Sigmoid colon (tissue), 7 donors: ENCODE measurements around the gene TCN1. TPM values are rescaled to one million over a fixed set of nuclear protein-coding genes. Genes with fewer than 3 reads are reported as not detected.
"Not testable (repeated sequence)": the region's sequence is repeated elsewhere in the genome, so short reads cannot be mapped to it uniquely, and the experiment has no call there.

Experiments
- DNase-seq: peaks from one replicate; pipeline ENCODE4 v3.0.0-alpha.2; 2019
- H3K27ac ChIP-seq, 4 donors: fragments of 200-600 bp; sonication (generic); one replicate each; pipeline ENCODE4 v1.5.1; 2016 to 2019; ENCODE audit warnings: mild to moderate bottlenecking in 1 of 4
- H3K27me3 ChIP-seq, 3 donors: fragments of 200-600 bp; sonication (generic); one replicate each; pipeline ENCODE4 v1.5.1; 2019; ENCODE audit warnings: mild to moderate bottlenecking in 1 of 3
- H3K36me3 ChIP-seq, 4 donors: fragments of 200-600 bp; sonication (generic); one replicate each; pipeline ENCODE4 v1.5.1; 2016 to 2019
- H3K4me1 ChIP-seq, 4 donors: fragments of 200-600 bp; sonication (generic); one replicate each; pipeline ENCODE4 v1.5.1; 2017 to 2019
- H3K4me3 ChIP-seq, 4 donors: fragments of 200-600 bp; sonication (generic); one replicate each; pipeline ENCODE4 v1.5.1; 2017 to 2019; ENCODE audit warnings: mild to moderate bottlenecking in 2 of 4, moderate library complexity in 1 of 4
- H3K9me3 ChIP-seq, 4 donors: fragments of 200-600 bp in 3 of 4; sonication (generic) in 3 of 4; one replicate each; pipeline versions ENCODE4 v1.5.1 to v1.6.1; 2013 to 2019
- CTCF ChIP-seq, 4 experiments: fragments of 450-650 bp in 3 of 4; fragments of 200-600 bp in 1 of 4; IDR thresholded peaks; one replicate each; pipeline ENCODE4 v1.5.1; 2016 to 2019; ENCODE audit warnings: antibody characterized with exemption in 4 of 4, mild to moderate bottlenecking in 3 of 4, moderate library complexity in 2 of 4
- EP300 ChIP-seq, 4 donors: sonication (generic); formaldehyde crosslinking; IDR thresholded peaks; one replicate each; pipeline ENCODE4 v1.6.1; 2017; ENCODE audit warnings: antibody characterized with exemption in 4 of 4
- POLR2A ChIP-seq, 2 donors: fragments of 450-650 bp; IDR thresholded peaks; one replicate each; pipeline ENCODE4 v1.6.1; 2016; ENCODE audit warnings: antibody characterized with exemption in 2 of 2, mild to moderate bottlenecking in 2 of 2, moderate library complexity in 2 of 2
- POLR2AphosphoS5 ChIP-seq, 4 donors: sonication (generic); formaldehyde crosslinking; IDR thresholded peaks; one replicate each; pipeline ENCODE4 v1.6.1; 2017; ENCODE audit warnings: antibody characterized with exemption in 4 of 4
- WGBS, 2 donors: extraction: QIAGEN DNeasy Blood & Tissue Kit; methylation state at CpG; one replicate each; pipeline ENCODE4 v1.1.7; 2013; 5-methylcytosine and 5-hydroxymethylcytosine counted together
- intact Hi-C: fragments of 100-400 bp; cut with DNase I; formaldehyde crosslinking; loops from one replicate; pipeline ENCODE4 v1.15.1; 2023
- polyA plus RNA-seq, 3 donors: library from polyadenylated mRNA; stranded (reverse); fragments of 200-250 nt; gene quantifications; one replicate each; pipeline ENCODE4 v1.2.3, GENCODE V29; 2013
- total RNA-seq, 4 donors: library from RNA; depleted of rRNA; stranded (reverse); fragments of >200 nt; gene quantifications; one replicate each; pipeline ENCODE4 v1.1.0, GENCODE V29; 2016
- donor health status: healthy with polysubstance abuse.
- donor health status: Bipolar disorder and iron deficiency.
- donor health status: healthy.

The TCN1 gene
- not detected for total RNA-seq
- polyA plus RNA-seq: 1 to 10 TPM in 1 of 3 donors, not detected in 2; 1.8 TPM

GRCh38 chr11:59866397-59866796, at the start of gene TCN1:
TSS of gene TCN1 (minus strand) at chr11:59866487. CDS start at chr11:59866470, 17 bp downstream.
- TF ChIP-seq EP300 (IDR thresholded peaks at IDR 0.05): no peak
- Histone ChIP-seq H3K9me3 (peaks cover 0 to 2% (median 0%) of the 10 kb centered on the region in 4 donors), H3K4me1 (no peaks in the 10 kb centered on the region), H3K27me3 (no peaks in the 10 kb centered on the region), H3K4me3 (no peak within 1 kb of the TSS), H3K36me3 (no peaks in the 10 kb centered on the region), H3K27ac (no peak within 1 kb of the TSS)
- WGBS, 2 donors: 60 to 70% methylated on average over 3 of the region's 3 CpGs
- intact Hi-C loops: no loop called here
- no peak for DNase-seq

- DNase-seq, intact Hi-C loops: not testable (repeated sequence)
- WGBS, 2 donors: 87 to 97% methylated on average over 2 of the region's 2 CpGs
These were observed 37.3 kb upstream of the TCN1 start for GRCh38 chr11:59903569-59903968.

GRCh38 chr11:59901306-59901705, 35.0 kb upstream of the TCN1 start:
- H3K4me1 ChIP-seq: no peaks in the 10 kb centered on the region
- TF ChIP-seq POLR2AphosphoS5 (IDR thresholded peaks at IDR 0.05) (no peak), POLR2A (IDR thresholded peaks at IDR 0.05) (no peak), EP300 (IDR thresholded peaks at IDR 0.05) (no peak), CTCF (IDR thresholded peaks at IDR 0.05) (no peak)
- no peaks in the 10 kb centered on the region for H3K9me3 ChIP-seq
- H3K36me3 ChIP-seq: no peaks in the 10 kb centered on the region
- no peak overlapping the region for H3K4me3 ChIP-seq
- intact Hi-C loops: no loop called here
- DNase-seq: no peak
- no peak overlapping the region for H3K27ac ChIP-seq
- no peaks in the 10 kb centered on the region for H3K27me3 ChIP-seq
- WGBS, 2 donors: 6 to 55% methylated on average over 1 of the region's 1 CpG

More at GRCh38 chr11:59903569-59903968, 37.3 kb upstream of the TCN1 start:
- H3K27me3 ChIP-seq, H3K27ac ChIP-seq, H3K36me3 ChIP-seq, H3K9me3 ChIP-seq, H3K4me3 ChIP-seq, H3K4me1 ChIP-seq: not testable (repeated sequence)

GRCh38 chr11:59900366-59901126, 34.3 kb upstream of the TCN1 start:
- H3K9me3 ChIP-seq: no peaks in the 10 kb centered on the region
- H3K36me3 ChIP-seq: no peaks in the 10 kb centered on the region
- H3K27ac ChIP-seq: no peak overlapping the region
- no peaks in the 10 kb centered on the region for H3K4me1 ChIP-seq
- no peak overlapping the region for H3K4me3 ChIP-seq
- 73 to 78% methylated on average over 6 of the region's 6 CpGs for WGBS, 2 donors
- H3K27me3 ChIP-seq: no peaks in the 10 kb centered on the region
- TF ChIP-seq POLR2AphosphoS5 (IDR thresholded peaks at IDR 0.05): no peak
- no peak for DNase-seq
- intact Hi-C loops: no loop called here

- intact Hi-C loops: no loop called here
- no peak for DNase-seq
- 83 to 90% methylated on average over 11 of the region's 11 CpGs for WGBS, 2 donors
These were observed 33.2 kb upstream of the TCN1 start for GRCh38 chr11:59899532-59899931.

GRCh38 chr11:59898650-59899049, 32.4 kb upstream of the TCN1 start:
- intact Hi-C loops: no loop called here
- Histone ChIP-seq H3K27ac (no peak overlapping the region), H3K27me3 (no peaks in the 10 kb centered on the region), H3K9me3 (no peaks in the 10 kb centered on the region), H3K36me3 (no peaks in the 10 kb centered on the region), H3K4me3 (no peak overlapping the region), H3K4me1 (no peaks in the 10 kb centered on the region)
- no peak for DNase-seq
- 88 to 90% methylated on average over 7 of the region's 7 CpGs for WGBS, 2 donors
- TF ChIP-seq POLR2AphosphoS5 (IDR thresholded peaks at IDR 0.05): no peak
- TF ChIP-seq POLR2A (IDR thresholded peaks at IDR 0.05): no peak
- no peak for TF ChIP-seq CTCF (IDR thresholded peaks at IDR 0.05)
- TF ChIP-seq EP300 (IDR thresholded peaks at IDR 0.05): no peak

More at GRCh38 chr11:59899532-59899931, 33.2 kb upstream of the TCN1 start:
- H3K4me1 ChIP-seq: no peaks in the 10 kb centered on the region
- no peaks in the 10 kb centered on the region for H3K27me3 ChIP-seq
- H3K4me3 ChIP-seq: no peak overlapping the region
- H3K36me3 ChIP-seq: no peaks in the 10 kb centered on the region
- H3K27ac ChIP-seq: no peak overlapping the region
- TF ChIP-seq POLR2A (IDR thresholded peaks at IDR 0.05) (no peak), EP300 (IDR thresholded peaks at IDR 0.05) (no peak), CTCF (IDR thresholded peaks at IDR 0.05) (no peak), POLR2AphosphoS5 (IDR thresholded peaks at IDR 0.05) (no peak)
- no peaks in the 10 kb centered on the region for H3K9me3 ChIP-seq
